Cardiac muscle cell (in vitro differentiated cells and primary cell): ENCODE results near the gene MLF2. TPM values are rescaled to one million over a fixed set of nuclear protein-coding genes. Genes with fewer than 3 reads are reported as not detected.

ENCODE experiments used
- DNase-seq, 2 donors: peaks; one replicate each; pipeline versions ENCODE4 v3.0.0 to v3.0.0-alpha.2; 2010 to 2017; ENCODE audit warnings: low read depth in 1 of 2, low spot score in 1 of 2
- H3K27ac ChIP-seq: fragments of 200-600 bp; sonication (generic); 2 replicates; pipeline ENCODE4 v1.5.1; 2016
- H3K27me3 ChIP-seq: fragments of 200-600 bp; sonication (generic); 2 replicates; pipeline ENCODE4 v1.6.0; 2016; ENCODE audit warnings: control low read depth
- H3K36me3 ChIP-seq: fragments of 200-600 bp; sonication (generic); 2 replicates; pipeline ENCODE4 v1.5.1; 2016; ENCODE audit warnings: control low read depth
- H3K4me1 ChIP-seq: fragments of 200-600 bp; sonication (generic); 2 replicates; pipeline ENCODE4 v1.8.1; 2017; ENCODE audit warnings: low read depth, mild to moderate bottlenecking, mixed run types
- H3K4me3 ChIP-seq: fragments of 200-600 bp; sonication (generic); 2 replicates; pipeline ENCODE4 v1.5.1; 2016; ENCODE audit warnings: mild to moderate bottlenecking
- H3K9me3 ChIP-seq: fragments of 200-600 bp; sonication (generic); 2 replicates; pipeline ENCODE4 v1.5.1; 2017; ENCODE audit warnings: low read depth, mild to moderate bottlenecking, control low read depth
- polyA plus RNA-seq: library from polyadenylated mRNA; unstranded; fragments of >200 nt; fragmentation: Nextera tagmentation; extraction: Ambion mirVana; gene quantifications from 2 replicates; pipeline ENCODE4 v1.2.1, GENCODE V29; 2016
- total RNA-seq: library from RNA; depleted of rRNA; stranded (reverse); fragments of >200 nt; gene quantifications from 2 replicates; pipeline ENCODE4 v1.2.3, GENCODE V29; 2016
- TF ChIP-seq, protein P1 (sequence below): IDR thresholded peaks from 2 replicates; pipeline ENCODE4 v1.5.1; 2012; ENCODE audit warnings: low read depth, mild to moderate bottlenecking, low read length

MLF2 gene
- total and polyA plus RNA-seq, 2 experiments from 2014 or later, result 342 to 592 TPM

DNA sequence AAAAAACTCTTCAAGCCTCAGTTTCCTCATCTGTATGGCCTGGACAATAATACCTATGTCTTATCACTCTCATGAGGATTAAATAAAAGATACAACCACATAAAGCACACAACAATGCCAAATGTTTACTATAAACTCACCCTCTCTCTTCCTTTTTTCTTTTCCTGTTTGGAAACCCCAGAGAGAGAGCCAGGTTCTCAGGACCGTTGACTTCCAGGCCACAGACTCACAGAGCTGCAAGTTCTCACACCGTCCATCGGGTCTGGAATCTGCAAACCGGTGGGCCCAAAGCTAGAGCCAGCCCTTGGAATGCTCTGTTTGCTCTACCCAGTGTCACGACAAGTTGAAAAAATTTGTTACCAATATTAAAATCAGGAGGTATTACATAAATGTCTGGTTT, 31.8 kb upstream of the MLF2 start:
- TF ChIP-seq, protein P1, sequence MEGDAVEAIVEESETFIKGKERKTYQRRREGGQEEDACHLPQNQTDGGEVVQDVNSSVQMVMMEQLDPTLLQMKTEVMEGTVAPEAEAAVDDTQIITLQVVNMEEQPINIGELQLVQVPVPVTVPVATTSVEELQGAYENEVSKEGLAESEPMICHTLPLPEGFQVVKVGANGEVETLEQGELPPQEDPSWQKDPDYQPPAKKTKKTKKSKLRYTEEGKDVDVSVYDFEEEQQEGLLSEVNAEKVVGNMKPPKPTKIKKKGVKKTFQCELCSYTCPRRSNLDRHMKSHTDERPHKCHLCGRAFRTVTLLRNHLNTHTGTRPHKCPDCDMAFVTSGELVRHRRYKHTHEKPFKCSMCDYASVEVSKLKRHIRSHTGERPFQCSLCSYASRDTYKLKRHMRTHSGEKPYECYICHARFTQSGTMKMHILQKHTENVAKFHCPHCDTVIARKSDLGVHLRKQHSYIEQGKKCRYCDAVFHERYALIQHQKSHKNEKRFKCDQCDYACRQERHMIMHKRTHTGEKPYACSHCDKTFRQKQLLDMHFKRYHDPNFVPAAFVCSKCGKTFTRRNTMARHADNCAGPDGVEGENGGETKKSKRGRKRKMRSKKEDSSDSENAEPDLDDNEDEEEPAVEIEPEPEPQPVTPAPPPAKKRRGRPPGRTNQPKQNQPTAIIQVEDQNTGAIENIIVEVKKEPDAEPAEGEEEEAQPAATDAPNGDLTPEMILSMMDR, result no peak
- Histone ChIP-seq H3K4me3 (no peak overlapping the region), H3K27me3 (no peaks in the 10 kb centered on the region), H3K27ac (no peak overlapping the region), H3K36me3 (no peaks in the 10 kb centered on the region), H3K4me1 (peaks cover 11% of the 10 kb centered on the region), H3K9me3 (no peaks in the 10 kb centered on the region)
- no peak for DNase-seq

DNA sequence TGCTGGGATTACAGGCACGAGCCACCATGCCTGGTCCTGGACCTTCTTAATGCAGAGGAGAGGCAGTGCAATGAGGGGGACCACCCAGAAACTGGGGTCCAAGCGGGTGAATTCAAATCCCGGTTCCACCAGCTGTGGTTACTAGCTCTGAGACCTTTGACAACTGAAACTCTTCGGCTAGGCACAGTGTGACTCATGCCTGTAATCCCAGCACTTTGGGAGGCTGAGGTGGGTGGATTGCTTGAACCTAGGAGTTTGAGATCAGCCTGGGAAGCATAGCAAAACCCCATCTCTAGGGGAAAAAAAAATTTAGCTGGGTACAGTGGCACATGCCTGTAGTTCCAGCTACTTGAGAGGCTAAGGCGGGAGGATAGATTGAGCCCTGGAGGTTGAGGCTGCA, 31.4 kb upstream of the MLF2 start:
- Histone ChIP-seq H3K36me3 (no peaks in the 10 kb centered on the region), H3K4me1 (peaks cover 11% of the 10 kb centered on the region), H3K4me3 (no peak overlapping the region), H3K9me3 (no peaks in the 10 kb centered on the region), H3K27me3 (no peaks in the 10 kb centered on the region), H3K27ac (no peak overlapping the region)
- TF ChIP-seq, protein P1, result no peak
- no peak for DNase-seq

DNA sequence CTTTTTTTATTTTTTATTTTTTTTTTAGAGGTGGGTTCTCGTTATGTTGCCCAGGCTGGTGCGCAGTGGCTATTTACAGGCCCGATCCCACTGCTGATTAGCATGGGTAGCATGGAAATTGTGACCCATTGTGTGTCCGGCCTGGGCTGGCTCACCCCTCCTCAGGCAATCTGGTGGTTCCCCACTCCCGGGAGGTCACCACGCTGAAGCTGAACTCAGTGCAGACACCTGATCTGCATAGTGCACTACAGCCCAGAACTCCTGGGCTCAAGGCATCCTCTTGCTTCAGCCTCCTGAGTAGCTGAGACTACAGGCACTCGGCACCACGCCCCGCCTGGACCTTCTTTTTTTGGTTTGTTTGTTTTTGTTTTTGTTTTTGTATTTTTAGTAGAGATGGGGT, 30.9 kb upstream of the MLF2 start:
- no peak for DNase-seq
- H3K4me1 ChIP-seq, result peaks cover 11% of the 10 kb centered on the region
- H3K27me3 ChIP-seq, result no peaks in the 10 kb centered on the region
- no peak overlapping the region for H3K4me3 ChIP-seq
- TF ChIP-seq, protein P1, result no peak
- H3K9me3 ChIP-seq, result no peaks in the 10 kb centered on the region
- H3K27ac ChIP-seq, result no peak overlapping the region
- H3K36me3 ChIP-seq, result no peaks in the 10 kb centered on the region

DNA sequence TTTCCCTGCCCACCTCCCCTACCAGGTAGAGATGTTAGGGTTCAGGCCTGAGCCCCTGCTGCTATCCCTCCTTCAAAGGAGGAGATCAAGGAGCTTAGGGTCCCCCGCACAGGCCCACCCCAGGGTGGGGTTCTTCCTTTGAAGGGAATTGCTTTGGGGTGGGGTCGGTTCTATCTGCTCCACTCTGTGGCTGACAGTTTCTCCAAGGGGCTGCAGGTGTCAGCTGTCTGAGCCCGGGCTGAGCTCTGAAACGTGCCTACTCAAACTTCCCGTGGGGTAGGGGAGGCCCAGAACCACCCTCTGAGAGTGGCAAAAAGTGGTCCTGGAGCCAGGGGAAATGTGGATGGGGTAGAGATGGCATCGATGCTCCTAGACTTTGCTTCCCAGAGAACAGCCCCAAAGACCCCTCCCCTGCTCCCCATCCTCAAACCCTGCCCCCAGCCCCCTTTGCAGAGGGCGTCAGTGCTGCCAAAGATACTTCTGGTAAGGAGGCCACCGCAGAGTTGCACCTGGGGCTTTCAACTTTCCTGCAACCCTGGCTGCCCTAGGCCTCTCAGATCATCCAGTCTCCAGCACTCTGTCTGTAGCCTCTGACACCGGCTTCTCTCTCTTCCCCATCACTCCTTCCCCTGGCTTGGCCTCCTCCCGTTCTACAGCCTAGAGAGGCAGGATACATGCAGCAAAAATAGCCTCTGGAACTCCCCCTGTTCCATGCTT, 30.1 kb upstream of the MLF2 start:
- TF ChIP-seq, protein P1, result no peak
- H3K9me3 ChIP-seq, result no peaks in the 10 kb centered on the region
- no peak overlapping the region for H3K4me3 ChIP-seq
- H3K4me1 ChIP-seq, result peaks cover 16% of the 10 kb centered on the region
- H3K27me3 ChIP-seq, result no peaks in the 10 kb centered on the region
- peak in 1 of 2 donors; percentile 23 for DNase-seq
- peak overlapping the region; percentile 27 for H3K27ac ChIP-seq
- H3K36me3 ChIP-seq, result no peaks in the 10 kb centered on the region

DNA sequence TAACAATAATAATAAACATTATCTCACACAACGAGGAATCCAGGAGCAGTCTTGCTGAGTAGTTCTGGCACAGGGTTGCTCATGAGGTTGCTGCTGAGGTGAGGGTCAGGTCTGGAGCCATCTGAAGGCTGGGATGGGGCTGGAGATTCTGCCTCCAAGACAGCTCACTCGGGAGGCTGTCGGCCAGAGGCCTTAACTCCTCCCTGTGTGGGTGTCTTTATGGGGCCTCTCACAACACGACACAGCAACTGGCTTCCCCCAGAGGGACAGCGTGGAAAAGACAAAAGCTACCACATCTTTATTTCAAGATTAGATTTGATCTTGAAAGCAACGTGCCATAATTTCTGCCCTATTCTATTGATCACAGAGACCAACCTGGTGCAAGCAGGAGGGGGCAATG, 29.2 kb upstream of the MLF2 start:
- Histone ChIP-seq H3K27me3 (no peaks in the 10 kb centered on the region), H3K27ac (no peak overlapping the region), H3K4me1 (peaks cover 17% of the 10 kb centered on the region), H3K4me3 (no peak overlapping the region), H3K36me3 (no peaks in the 10 kb centered on the region), H3K9me3 (no peaks in the 10 kb centered on the region)
- TF ChIP-seq, protein P1, result no peak
- DNase-seq, result no peak
